PC-9 (cell line): ENCODE results near the gene CFAP97. TPM values are rescaled to one million over a fixed set of nuclear protein-coding genes. Genes with fewer than 3 reads are reported as not detected.

Source experiments
- BruUV-seq: library from RNA; stranded (reverse); fragments of 400-500 nt; replicated peaks from 2 replicates; lab custom pipeline; 2021; lab: Mats Ljungman, UMichigan
- CTCF ChIA-PET: fragments of 300-600 bp; sonication (Branson Sonifier 250); formaldehyde crosslinking; loops from one replicate; lab custom pipeline; 2022; ENCODE audit warnings: antibody characterized with exemption; lab: Charles Lee
- POLR2A ChIA-PET: fragments of 300-600 bp; sonication (Branson Sonifier 250); formaldehyde crosslinking; loops from one replicate; lab custom pipeline; 2022; ENCODE audit warnings: antibody characterized with exemption; ENCODE audit not compliant: unreplicated experiment; lab: Charles Lee
- DNase-seq, 2 experiments: peaks; one replicate each; pipeline versions ENCODE4 v3.0.0 to v3.0.0-alpha.2; 2015 to 2022; ENCODE audit warnings: mixed read lengths in 1 of 2
- H2AFZ ChIP-seq: fragments of 200-600 bp; sonication (generic); 2 replicates; pipeline ENCODE4 v1.8.1; 2017; ENCODE audit warnings: antibody characterized with exemption
- H3F3A ChIP-seq: fragments of 200-600 bp; sonication (generic); 2 replicates; pipeline ENCODE4 v1.8.1; 2017; ENCODE audit warnings: antibody characterized with exemption, mild to moderate bottlenecking, low read depth; ENCODE audit not compliant: insufficient read depth
- H3K27ac ChIP-seq: fragments of 200-600 bp; sonication (generic); 2 replicates; pipeline ENCODE4 v1.6.1; 2016; ENCODE audit warnings: mixed run types
- H3K27me3 ChIP-seq: fragments of 200-600 bp; sonication (generic); 2 replicates; pipeline ENCODE4 v1.6.1; 2016; ENCODE audit warnings: low read depth, mixed run types; ENCODE audit not compliant: insufficient read depth
- H3K36me3 ChIP-seq: fragments of 200-600 bp; sonication (generic); 2 replicates; pipeline ENCODE4 v1.6.1; 2016; ENCODE audit warnings: low read depth, mixed run types
- H3K4me1 ChIP-seq: fragments of 200-600 bp; sonication (generic); replicated peaks from 2 replicates; pipeline ENCODE4 v1.6.1; 2016; ENCODE audit warnings: mixed run types; ENCODE audit not compliant: insufficient read depth
- H3K4me2 ChIP-seq: fragments of 200-600 bp; sonication (generic); 2 replicates; pipeline ENCODE4 v1.6.1; 2017; ENCODE audit warnings: mixed run types
- H3K4me3 ChIP-seq: fragments of 200-600 bp; sonication (generic); 2 replicates; pipeline ENCODE4 v1.6.1; 2016; ENCODE audit warnings: mixed run types
- H3K79me2 ChIP-seq: fragments of 200-600 bp; sonication (generic); 2 replicates; pipeline ENCODE4 v1.6.1; 2017; ENCODE audit warnings: low read depth, mixed run types
- H3K9me2 ChIP-seq: fragments of 200-600 bp; sonication (generic); 2 replicates; pipeline ENCODE4 v1.8.1; 2017; ENCODE audit warnings: mild to moderate bottlenecking; ENCODE audit not compliant: insufficient read depth
- H3K9me3 ChIP-seq: fragments of 200-600 bp; sonication (generic); 2 replicates; pipeline ENCODE4 v1.8.1; 2016; ENCODE audit warnings: low read depth; ENCODE audit not compliant: insufficient read depth
- H4K20me1 ChIP-seq: fragments of 200-600 bp; sonication (generic); 2 replicates; pipeline ENCODE4 v1.8.1; 2017; ENCODE audit not compliant: insufficient read depth
- CTCF ChIP-seq: fragments of 200-600 bp; sonication (generic); conservative IDR thresholded peaks from 2 replicates; pipeline ENCODE4 v1.6.1; 2017; ENCODE audit warnings: mixed run types, antibody characterized with exemption, mild to moderate bottlenecking, moderate library complexity
- EZH2 ChIP-seq: fragments of 200-600 bp; sonication (generic); IDR thresholded peaks from 2 replicates; pipeline ENCODE4 v1.8.0; 2017; ENCODE audit warnings: antibody characterized with exemption, low read depth
- intact Hi-C: fragments of 100-400 bp; cut with micrococcal nuclease; formaldehyde crosslinking; loops from one replicate; pipeline ENCODE4 v1.10.0; 2022; ENCODE audit not compliant: unreplicated experiment
- total RNA-seq: library from RNA; stranded (reverse); gene quantifications from 2 replicates; pipeline ENCODE4 v1.2.3, GENCODE V29; 2021

CFAP97 gene
- total RNA-seq, 1 experiment from 2014 or later, result 48.2 TPM

GRCh38 chr4:185196437-185196836 lies 7.4 kb downstream of the CFAP97 start:
- H3K79me2 ChIP-seq, result peaks cover 46% of the 10 kb centered on the region
- H3K27ac ChIP-seq, result peak overlapping the region; percentile 53
- H3K9me2 ChIP-seq, result no peaks in the 10 kb centered on the region
- POLR2A ChIA-PET, result interaction anchor here (0.6 to 0.7 kb wide), 3 partner anchors 151 to 208 kb away, joined by 4 to 11 read pairs (median 7); no protein-coding TSS in a partner anchor
- peak; percentile 26 to 88 for DNase-seq
- intact Hi-C loops, result no loop called here
- no peak overlapping the region for H3K4me3 ChIP-seq
- H3F3A ChIP-seq, result peaks cover 14% of the 10 kb centered on the region
- H3K36me3 ChIP-seq, result no peaks in the 10 kb centered on the region
- no peaks in the 10 kb centered on the region for H3K27me3 ChIP-seq
- H4K20me1 ChIP-seq, result no peaks in the 10 kb centered on the region
- BruUV-seq, result no TSS peak
- TF ChIP-seq EZH2, result no peak
- no peak for TF ChIP-seq CTCF
- H3K4me2 ChIP-seq, result 0 out of 2 replicates have a peak overlapping the region, but pooled peaks have one; percentile 27
- CTCF ChIA-PET, result interaction anchor here (0.6 to 1.0 kb wide), 3 partner anchors 12 to 149 kb away, joined by 4 to 11 read pairs (median 4); no protein-coding TSS in a partner anchor
- H3K9me3 ChIP-seq, result no peaks in the 10 kb centered on the region
- H2AFZ ChIP-seq, result no peak overlapping the region
- H3K4me1 ChIP-seq, result peaks cover 29% of the 10 kb centered on the region

GRCh38 chr4:185194924-185195888 lies 8.6 kb downstream of the CFAP97 start:
- Histone ChIP-seq H3K4me3 (no peak overlapping the region), H3K27ac (peak overlapping the region; percentile 53), H2AFZ (no peak overlapping the region), H3K9me2 (no peaks in the 10 kb centered on the region), H3K4me2 (peak overlapping the region; percentile 27; the same call in 1 of the 2 replicates), H3K36me3 (no peaks in the 10 kb centered on the region), H3K9me3 (no peaks in the 10 kb centered on the region), H3F3A (peaks cover 14% of the 10 kb centered on the region), H3K4me1 (peaks cover 27% of the 10 kb centered on the region), H3K27me3 (no peaks in the 10 kb centered on the region), H4K20me1 (no peaks in the 10 kb centered on the region), H3K79me2 (peaks cover 36% of the 10 kb centered on the region)
- DNase-seq, result peak in 1 of 2 experiments; percentile 49
- intact Hi-C loops, result no loop called here
- no TSS peak for BruUV-seq
- no peak for TF ChIP-seq CTCF
- no peak for TF ChIP-seq EZH2
- CTCF ChIA-PET, result no interaction called here
- POLR2A ChIA-PET, result interaction anchor here (0.6 to 0.7 kb wide), 2 partner anchors 11 to 152 kb away, joined by 5 to 7 read pairs; no protein-coding TSS in a partner anchor

GRCh38 chr4:185192059-185192458 lies 11.7 kb downstream of the CFAP97 start:
- H3K79me2 ChIP-seq, result peaks cover 21% of the 10 kb centered on the region

More at GRCh38 chr4:185192059-185192458, 11.7 kb downstream of the CFAP97 start:
- no peak for DNase-seq
- no TSS peak for BruUV-seq
- H3K27me3 ChIP-seq, result no peaks in the 10 kb centered on the region
- H3K9me2 ChIP-seq, result no peaks in the 10 kb centered on the region
- H3K27ac ChIP-seq, result no peak overlapping the region
- no peak overlapping the region for H3K4me2 ChIP-seq
- ChIA-PET CTCF (interaction anchor here (0.6 kb wide), 1 partner anchor 100 kb away, joined by 8 read pairs; no protein-coding TSS in a partner anchor), POLR2A (interaction anchor here (0.7 kb wide), 1 partner anchor 67 kb away, joined by 6 read pairs; no protein-coding TSS in a partner anchor)
- peaks cover 25% of the 10 kb centered on the region for H3K4me1 ChIP-seq
- H2AFZ ChIP-seq, result no peak overlapping the region
- peaks cover 14% of the 10 kb centered on the region for H3F3A ChIP-seq
- no peak overlapping the region for H3K4me3 ChIP-seq
- no peaks in the 10 kb centered on the region for H4K20me1 ChIP-seq
- TF ChIP-seq EZH2 (no peak), CTCF (no peak)
- intact Hi-C loops, result no loop called here
- H3K9me3 ChIP-seq, result no peaks in the 10 kb centered on the region
- no peaks in the 10 kb centered on the region for H3K36me3 ChIP-seq
